NCI-H2171 (cell line): ENCODE data around the gene SLC30A2.

ENCODE experiments used
- DNase-seq: peaks from one replicate; lab custom pipeline; 2025; lab: John Stamatoyannopoulos, UW

SLC30A2 gene

DNA sequence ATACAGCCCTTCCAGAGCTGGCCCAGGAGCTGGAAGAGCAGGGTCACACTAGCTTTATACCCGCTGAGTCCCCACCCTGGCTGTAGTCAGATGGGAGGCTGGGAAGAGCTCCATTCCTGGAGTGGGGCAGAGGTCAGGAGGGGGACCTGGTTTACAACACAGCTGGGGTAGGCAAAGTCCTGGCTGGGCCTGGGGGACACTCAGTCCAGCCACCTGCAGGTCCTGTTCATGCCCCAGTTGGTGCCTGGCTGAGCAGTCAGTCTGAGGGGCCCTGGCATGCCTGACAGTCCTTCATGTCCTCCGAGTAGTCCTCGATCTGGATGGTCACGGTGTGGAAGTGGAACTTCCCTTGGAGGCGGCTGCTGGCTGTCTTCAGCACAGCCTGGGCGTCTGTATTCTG, 7.0 kb downstream of the SLC30A2 start:
- DNase-seq: no peak

DNA sequence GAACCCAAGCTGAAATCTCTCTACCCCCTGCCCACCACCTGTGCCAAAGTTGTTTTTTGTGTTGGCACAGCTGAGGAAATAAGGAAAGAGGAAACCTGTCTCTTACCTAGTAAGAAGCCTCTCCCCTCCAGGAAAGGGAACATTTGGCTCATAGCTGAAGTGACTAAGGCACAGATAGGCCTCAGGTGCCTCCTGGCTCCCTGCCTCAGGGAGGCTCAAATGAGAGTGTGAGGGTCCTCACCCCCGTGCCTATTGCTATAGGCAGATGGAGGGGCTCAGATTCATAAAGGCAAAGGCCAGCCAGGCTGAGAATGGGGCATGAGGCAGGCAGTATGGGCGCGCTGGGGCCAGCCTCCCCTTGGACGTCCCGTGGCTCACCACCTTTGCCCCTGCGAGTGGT, 7.4 kb downstream of the SLC30A2 start:
- DNase-seq: no peak

DNA sequence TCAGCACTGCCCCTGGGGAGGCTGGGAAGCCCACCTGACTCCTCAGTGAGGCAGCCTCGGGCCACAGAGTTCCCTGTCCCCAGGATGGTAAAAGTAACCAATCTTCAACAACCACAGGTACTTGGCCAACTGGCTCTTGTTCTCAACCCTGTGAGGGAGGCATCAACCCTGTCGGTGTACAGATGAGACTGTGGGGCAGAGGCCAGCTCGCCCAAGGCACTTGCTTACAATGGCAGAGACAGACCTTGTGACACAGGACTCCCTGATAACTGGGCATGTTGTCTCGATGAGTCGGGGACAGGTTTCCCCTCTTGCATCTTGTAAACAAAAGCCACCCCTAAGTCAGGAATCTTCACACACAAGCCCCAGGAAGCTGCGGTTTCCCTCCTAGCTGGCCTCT, 8.0 kb downstream of the SLC30A2 start:
- DNase-seq: no peak

DNA sequence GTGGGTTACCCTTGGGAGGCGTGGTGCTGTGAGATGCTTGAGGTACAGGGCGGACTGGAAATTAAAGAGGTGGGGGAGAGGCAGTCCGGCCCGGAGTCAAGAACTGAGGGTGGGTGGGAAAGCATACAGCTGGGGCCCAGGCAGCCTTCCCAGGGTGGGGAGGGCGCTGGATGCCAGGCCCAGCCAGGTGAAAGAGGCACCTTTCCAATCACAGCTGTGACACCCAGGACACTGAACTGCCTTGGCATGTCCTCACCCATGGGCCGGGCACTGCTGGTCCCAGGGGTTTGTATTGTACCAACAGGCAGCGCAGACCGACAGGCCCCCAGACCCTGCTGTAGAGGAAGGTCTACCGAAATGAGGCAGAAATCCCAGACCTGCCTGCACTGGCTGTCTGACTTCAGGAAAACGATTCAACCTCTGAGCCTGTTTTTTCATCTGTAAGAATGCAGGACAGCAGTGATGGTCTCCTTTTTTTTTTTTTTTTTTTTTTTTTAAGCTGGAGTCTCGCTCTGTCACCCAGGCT, 9.1 kb downstream of the SLC30A2 start:
- no peak for DNase-seq

DNA sequence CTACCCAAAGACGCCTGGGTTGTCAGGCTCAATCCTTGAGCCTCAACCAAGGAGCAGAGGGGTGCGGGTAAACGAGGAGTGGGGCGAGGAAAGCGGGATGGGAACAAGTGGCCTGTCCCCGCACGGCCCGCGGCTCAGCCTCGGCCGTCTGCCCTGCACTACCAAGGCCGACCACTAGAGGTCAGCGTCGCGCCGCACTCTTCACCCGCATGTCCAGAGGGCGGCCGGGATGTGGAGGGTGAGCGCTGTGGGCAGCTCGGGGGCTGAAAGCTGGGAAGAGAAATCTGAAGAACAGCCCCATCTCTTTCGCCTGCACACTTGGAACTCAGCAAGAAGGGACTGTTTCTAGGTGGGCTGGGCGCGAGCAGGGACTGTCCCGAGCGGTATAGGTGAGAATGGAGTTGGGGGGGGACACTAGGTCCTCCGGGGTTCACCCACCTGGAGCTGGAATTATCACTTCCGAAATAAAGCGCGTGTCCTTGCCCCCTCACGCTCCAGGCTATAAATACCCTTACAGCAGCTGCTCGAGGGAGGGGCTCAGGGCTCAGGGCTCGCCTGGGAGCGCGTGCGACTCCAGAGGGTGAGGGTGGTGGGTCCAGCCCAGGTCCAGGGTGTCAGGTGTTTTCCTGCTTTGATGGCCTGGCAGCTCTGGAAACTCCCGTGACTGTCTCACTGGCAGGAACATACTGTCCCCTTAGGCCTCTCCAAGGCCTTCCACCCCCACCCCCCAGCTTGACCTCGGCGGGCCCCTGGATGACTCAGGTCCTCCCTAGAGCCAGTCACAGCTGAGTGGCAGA, 9.8 kb downstream of the SLC30A2 start:
- peak; percentile 21 for DNase-seq

DNA sequence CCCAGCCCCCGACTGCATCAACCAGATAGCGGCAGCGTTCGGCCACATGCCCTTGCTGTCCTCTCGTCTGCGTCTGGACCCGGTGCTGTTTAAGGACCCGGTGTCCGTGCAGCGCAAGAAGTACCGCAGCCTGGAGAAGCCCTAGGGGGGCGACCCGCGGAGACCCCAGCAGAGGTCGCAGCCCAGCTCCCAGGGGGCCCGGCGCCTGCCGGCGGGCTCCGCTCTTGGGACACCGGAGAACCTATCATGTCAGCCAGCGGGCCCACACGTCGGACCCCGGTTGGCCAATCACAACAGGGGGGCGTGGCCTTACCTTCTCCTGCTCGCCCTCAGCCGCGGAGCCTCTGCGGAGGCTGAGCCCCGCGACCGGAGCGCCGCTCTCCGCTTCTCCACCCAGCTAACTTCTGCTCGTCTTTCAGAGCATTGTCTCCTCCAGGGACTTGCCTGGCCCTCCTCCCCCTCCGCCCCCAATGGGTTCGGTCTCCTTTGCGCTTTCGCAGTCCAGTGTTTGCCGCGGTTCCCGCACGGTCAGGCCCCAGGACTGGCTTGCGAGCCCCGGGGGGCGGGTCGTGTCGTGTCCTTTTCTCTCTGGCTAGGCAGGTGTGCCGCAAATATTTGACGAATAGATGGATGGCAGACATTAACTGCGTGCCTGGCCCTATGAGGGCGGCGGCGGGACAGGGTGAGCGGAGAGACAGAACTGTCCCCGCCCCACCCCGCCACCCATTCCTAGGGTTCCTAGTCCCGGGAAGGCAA, 10.5 kb downstream of the SLC30A2 start:
- peak; percentile 98 for DNase-seq

DNA sequence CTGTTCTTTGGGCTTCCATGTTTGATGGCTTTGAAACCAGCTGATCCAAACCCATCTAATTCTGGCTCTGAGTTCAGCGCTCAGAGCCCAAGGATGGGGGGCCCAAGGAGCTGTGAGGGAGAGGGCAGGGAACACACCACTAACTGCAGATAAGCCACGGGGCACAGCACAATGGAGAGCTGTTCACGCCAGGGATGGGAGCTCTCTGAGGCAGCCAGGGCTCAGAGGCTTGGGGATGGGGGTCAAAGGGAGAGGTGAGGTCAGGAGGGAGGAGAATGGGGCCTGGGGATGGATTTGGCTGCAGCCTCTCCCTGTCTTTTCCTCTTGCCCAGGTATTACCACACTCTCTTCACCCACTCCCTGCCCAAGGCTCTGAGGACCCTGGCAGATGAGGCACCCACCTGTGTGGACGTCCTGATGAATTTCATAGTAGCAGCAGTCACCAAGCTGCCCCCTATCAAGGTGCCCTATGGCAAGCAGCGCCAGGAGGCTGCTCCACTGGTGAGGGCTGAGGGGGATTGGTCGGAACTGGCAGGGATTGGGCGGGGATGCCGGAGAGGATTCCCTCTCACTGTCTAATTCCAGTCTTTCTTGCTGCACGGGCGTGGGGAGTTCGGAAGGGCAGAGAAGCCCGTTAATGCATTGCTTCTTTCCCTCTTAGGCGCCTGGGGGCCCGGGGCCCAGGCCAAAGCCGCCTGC, 11.3 kb downstream of the SLC30A2 start:
- no peak for DNase-seq

DNA sequence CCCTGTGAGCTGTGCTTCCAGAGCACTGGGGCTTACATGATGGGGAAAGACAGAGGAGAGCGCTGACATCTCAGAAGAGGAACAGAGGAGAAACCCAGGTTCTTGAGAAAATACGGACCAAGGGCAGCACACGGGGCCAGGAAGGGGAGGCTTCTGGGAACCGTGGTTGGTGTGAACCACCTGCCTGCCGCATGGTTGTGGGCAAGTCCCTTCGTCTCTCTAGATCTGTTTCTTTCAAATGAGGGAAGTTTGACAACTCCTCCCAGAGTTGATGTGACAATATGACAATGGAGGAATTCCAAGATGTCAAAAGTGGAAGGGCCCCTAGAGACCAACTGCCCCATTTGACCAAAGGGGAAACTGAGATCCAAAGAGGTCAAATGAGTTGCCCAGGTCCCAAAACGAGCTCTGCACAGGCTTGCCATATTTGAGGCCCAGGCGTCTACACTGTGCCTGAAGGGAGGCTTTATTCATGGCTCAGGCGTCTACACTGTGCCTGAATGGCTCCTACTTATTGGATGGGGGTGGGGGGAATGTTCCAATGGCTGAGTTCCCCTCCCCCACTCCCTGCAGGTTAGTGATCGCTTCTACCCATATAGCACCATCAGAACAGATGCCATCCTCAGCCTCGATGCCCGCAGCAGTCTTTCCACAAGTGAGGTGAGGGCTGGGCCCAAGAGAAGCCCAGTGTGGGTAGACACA, 13.1 kb downstream of the SLC30A2 start:
- no peak for DNase-seq

DNA sequence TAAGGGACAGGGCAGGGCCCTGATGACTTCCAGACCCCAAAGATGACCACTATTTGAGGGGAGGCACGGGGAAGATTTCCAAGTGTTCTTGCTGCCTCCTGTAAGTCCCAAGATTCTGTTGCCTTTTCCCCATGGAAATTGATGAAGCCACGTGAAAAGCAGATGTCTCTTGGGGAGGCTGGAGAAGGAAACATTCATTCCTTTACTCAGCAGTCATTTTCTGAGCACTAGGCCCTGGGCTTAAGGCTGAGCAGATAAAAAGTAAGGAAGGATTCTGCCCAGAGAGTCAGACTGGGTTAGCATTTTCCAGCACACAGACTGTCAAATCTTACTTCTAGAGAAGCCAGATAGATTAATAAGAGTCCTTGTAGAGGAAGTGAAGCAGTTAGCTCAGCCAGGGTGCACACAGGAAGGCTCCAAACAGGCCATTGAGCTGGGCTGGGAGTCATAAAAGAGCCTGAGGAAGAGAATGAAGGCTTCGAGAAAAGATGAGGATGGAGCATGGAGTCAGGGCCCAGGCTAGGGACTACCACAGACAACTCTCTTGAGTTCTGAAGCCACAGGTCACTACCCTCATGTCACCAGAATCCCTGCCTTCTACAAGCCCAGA, 14.2 kb downstream of the SLC30A2 start:
- no peak for DNase-seq

DNA sequence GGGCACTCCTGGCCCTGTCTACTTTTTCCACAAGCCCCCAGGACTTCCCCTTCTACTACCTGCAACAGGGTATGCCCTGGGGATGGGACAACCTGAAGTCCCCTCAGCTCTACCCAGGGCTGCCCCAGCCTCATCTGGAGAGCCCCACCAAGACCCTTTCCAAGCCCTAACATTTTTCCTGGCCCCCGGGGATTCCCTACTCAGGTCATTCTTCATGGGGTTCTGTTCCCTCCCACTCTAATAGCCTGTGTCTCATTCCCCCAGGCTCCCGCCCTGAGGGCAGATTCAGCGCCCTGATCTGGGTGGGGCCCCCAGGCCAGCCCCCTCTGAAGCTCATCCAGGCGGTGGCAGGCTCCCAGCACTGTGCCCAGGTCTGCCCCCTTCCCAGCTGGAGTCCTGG, 14.7 kb downstream of the SLC30A2 start:
- DNase-seq: no peak

DNA sequence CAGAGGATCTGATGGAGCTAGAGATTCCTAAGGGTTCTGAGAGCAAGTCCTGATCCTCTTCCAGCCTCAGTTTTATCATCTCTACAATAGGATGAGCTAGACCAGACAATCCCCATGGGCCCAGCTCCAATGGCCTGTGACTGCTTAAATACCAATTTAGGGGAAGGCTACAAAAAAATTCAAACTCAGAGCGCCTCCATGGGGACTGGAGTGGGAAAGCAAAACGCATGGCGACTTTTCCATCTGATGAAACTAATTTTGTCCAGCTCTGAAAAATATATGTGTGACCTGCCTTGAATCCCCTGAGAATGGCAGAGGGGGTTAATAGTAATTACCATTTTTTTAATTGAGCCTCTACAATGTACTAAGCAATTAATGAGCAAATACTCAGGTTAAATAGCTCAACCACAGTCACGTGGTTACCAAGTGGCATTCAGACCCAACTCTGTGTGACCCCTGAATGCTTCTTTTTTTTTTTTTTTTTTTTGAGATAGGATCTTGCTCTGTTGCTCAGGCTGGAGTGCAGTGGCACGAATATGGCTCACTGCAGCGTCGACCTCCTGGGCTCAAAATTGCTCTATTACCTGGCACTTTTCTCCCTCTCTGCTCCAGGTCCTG, 15.9 kb downstream of the SLC30A2 start:
- DNase-seq: no peak

DNA sequence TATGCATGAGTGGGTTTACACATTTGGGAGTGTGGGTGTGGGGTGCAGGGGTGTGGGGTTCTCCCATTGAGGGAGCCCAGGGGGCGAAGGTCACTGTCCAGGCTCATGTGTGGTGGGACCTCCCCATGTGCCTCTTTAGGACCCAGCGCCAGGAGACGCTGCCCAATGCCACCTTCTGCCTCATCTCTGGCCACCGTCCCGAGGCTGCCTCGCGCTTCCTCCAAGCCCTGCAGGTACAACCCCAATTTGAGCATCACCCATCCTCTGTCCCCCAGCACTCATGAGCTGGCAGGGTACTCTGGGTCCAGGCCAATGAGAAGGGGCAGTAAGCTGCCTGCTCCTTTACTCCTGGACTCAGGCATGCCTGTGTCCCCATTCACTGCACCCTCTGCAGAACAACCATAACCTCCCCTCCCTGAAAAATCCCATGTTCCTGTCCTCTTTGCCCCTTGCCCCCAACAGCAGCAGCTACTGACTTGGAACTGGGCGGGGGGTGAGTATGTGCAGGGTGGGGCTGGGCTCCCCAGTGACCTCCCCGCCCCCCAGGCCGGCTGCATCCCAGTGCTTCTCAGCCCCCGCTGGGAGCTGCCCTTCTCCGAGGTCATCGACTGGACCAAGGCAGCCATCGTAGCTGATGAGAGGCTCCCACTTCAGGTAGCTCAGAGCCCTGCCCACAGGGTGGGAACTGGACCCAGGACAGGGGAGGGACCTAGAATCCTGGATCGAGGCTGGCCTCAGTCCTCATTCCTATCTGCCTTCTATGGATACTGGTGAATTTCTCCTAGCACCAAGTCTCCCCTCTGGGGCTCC, 16.7 kb downstream of the SLC30A2 start:
- DNase-seq: no peak

DNA sequence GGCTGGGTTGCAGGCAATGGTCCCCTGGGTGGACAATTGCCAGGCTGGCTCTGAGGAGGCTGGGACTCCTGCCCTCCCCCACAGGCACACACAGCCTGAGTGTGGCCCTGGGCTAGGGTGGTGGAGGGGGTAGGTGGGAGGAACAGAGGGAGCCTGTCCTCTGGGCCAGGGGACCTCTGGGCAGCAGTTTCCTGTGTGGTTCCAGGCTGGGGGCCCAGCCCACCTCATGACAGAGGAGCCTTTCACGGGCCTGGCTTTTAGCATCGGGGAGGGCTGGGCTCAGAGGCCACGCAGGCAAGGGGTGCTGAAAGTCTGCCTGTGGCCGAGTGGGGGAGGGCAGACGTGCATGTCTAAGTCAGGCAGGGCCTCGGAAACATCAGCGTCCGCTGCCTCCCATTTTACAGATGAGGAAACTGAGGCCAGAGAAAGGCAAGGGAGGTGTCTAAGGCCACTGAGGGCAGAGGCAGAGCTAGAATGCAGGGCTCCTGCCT, 17.4 kb downstream of the SLC30A2 start:
- no peak for DNase-seq

DNA sequence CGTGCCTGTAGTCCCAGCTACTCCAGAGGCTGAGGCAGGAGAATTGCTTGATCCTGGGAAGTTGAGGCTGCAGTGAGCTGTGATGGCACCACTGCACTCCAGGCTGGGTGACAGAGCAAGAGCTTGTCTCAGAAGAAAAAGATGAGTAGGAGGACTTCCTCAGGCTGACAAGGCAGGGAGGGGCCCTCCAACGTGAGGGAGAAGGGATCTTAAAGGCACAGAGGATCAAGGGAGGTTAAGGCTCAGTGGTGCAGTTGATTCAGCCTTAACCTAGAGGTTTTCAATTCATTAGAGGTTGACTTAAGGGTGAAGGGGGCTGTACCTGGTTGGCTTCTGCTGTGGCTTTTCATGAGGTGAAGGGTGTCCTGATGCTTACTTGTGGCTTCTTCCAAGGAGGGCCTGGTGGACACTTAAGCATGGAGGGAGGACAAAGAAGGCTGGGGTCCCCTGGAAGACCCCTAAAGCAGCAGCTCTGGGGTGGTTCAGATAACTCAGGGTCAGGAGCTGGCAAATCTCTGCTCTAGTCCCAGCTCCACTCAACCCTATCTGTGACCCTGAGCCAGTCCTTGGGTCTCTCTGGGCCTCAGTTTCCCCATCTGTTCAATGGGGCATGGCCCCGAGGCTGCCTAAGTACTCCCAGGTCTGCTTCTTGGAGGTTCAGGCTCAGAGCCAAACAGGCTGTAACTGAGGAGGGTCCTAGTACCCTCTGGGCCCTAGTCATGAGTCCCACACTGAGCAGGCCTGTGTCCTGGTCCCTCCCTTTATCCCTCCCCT, 18.0 kb downstream of the SLC30A2 start:
- no peak for DNase-seq

DNA sequence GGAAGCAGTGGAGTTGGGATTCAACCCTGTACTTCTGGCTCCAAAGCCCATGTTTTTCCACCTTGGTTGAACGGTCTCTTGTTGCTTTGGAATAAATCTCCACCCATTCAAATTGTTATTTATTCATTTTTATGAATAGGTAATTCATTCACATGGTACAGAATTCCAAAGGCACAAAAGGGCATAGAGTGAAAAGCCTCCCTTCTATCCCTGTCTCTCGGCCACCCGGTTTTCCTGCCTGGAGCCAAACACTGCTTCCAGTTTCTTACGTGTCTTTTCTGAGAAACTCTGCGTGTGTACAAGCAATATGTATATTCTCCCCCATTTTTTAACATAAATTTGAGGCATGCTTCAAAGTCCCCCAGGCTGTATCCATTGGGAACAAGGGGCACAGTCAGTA, 20.4 kb downstream of the SLC30A2 start:
- DNase-seq: no peak

DNA sequence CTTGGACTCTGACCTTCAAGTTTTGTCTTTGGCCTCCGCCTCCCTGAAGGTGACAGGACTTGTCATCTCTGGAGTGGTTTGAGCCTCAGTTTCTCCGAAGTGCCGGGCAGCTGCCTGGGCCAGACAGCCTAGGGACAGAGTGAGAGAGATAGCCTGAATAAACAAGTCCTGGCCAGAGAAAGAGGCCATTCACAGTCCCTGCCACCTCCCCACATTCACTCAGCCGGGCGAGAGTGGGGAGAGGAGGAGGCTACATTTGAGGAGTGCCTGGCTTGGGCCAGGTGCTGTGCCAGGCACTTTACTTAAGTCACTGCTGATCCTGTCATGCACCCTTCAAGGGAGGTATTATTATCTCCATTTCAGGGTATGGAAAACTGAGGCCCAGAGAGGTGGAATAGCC, 20.9 kb downstream of the SLC30A2 start:
- DNase-seq: no peak

DNA sequence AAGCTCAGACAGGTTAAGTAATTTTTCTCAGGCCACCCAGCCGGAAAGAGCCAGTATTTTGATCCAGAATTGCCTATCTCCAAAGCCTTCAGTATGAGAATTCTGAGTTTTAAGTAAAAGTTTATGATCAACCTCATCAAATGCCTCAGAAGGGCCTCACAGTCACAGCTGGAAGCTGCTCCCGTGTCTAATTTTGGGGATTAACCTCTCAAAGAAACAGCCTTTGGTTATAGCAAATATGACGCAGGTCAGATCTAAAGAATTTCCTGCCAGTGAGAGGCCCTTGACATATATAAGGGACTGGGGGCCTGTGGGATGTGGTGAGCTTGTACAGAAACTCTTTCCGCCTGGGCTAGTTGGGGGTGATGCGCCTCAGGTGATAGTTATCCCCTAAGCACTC, 22.1 kb downstream of the SLC30A2 start:
- no peak for DNase-seq

DNA sequence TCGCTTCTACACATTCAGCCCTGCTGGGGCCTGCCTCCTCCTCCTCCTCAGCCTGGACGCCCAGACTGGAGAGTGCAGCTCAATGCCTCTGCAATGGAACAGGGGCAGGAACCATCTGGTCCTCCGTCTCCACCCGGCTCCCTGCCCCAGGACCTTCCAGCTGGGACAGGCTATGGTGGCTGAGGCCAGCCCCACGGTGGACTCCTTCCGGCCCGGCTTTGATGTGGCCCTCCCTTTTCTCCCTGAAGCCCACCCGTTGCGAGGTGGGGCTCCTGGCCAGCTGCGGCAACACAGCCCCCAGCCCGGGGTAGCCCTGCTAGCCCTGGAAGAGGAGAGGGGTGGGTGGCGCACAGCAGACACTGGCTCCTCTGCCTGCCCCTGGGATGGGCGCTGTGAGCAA, 22.9 kb downstream of the SLC30A2 start:
- no peak for DNase-seq

DNA sequence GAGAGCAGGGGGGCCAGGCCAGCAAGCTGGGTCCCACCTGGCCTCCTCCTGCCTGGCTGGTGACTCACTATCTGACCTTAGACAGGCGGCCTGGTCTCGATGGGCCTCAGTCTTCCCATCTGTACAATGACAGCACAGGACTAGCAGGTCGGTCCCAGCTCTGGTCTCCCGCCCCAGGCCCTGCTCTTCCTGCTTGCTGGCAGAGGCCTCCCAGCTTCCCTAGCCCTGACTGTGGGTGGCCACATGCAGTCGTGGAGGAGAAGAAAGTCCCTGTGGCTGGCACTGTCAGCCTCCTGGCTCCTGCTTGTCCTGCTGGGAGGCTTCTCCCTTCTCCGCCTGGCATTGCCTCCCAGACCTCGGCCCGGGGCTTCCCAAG, 23.5 kb downstream of the SLC30A2 start:
- DNase-seq: no peak
